ENCODE measurements around the gene B4GAT1. TPM values are rescaled to one million over a fixed set of nuclear protein-coding genes. Genes with fewer than 3 reads are reported as not detected.

B4GAT1 gene
- total and polyA plus RNA-seq, 2 of the 13 experiments (the other 11 are each of a cell fraction or from before 2014, with no cell fraction given): 40.4 to 109 TPM

DNA sequence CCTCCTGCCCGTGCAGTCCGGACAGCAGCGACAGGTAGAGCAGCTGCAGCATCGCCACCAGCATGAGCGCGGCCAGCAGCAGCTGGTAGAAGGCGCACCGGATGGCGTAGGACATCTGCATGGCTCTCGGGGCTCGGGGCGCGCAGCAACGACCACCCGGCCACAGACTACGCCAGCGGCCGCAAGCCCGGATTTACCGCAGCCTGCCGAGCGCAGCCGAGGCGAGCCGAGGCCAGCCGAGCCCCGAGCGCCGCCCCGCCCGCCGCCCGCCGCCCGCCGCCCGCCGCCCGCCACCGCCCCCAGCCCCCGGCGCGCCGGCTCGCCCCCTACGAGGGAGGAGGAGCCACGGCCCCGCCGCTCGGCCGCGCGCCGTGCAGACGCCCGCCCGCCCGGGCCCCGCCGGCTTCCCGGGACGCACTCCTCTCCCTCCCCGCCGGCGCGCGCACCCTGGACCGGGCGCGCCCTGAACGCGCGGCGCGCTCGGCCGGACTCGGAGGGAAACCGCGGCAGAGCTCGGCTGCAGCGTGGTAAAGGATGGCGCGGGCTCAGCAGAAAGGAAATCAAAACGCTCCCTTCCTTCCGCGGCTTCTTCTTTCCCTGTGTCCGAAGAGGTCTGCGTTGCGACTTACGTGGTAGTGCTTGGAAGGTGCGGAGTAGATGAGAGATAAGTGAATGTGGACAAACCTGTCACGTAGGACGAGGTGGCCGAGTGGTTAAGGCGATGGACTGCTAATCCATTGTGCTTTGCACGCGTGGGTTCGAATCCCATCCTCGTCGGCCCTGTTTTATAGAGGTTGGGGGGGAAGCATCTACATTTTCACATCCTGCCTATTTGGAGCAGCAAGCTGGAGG lies at the start of gene B4GAT1 (continued):
- TF ChIP-seq, protein P1, sequence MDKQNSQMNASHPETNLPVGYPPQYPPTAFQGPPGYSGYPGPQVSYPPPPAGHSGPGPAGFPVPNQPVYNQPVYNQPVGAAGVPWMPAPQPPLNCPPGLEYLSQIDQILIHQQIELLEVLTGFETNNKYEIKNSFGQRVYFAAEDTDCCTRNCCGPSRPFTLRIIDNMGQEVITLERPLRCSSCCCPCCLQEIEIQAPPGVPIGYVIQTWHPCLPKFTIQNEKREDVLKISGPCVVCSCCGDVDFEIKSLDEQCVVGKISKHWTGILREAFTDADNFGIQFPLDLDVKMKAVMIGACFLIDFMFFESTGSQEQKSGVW (CRISPR knock-in tag; IDR thresholded peaks at IDR 0.05; ENCODE audit: borderline replicate concordance): no peak
- peak; percentile 80 for TF ChIP-seq PAF1 (CRISPR knock-in tag; IDR thresholded peaks at IDR 0.05)
- no peak for TF ChIP-seq EZH2 (conservative IDR thresholded peaks at IDR 0.05; ENCODE audit: low read depth, low read length)
- TF ChIP-seq, protein P2, sequence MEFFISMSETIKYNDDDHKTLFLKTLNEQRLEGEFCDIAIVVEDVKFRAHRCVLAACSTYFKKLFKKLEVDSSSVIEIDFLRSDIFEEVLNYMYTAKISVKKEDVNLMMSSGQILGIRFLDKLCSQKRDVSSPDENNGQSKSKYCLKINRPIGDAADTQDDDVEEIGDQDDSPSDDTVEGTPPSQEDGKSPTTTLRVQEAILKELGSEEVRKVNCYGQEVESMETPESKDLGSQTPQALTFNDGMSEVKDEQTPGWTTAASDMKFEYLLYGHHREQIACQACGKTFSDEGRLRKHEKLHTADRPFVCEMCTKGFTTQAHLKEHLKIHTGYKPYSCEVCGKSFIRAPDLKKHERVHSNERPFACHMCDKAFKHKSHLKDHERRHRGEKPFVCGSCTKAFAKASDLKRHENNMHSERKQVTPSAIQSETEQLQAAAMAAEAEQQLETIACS (CRISPR knock-in tag; IDR thresholded peaks at IDR 0.05): peak; percentile 90
- TF ChIP-seq ATF7-NPFF (CRISPR knock-in tag; IDR thresholded peaks at IDR 0.05; ENCODE audit: low read depth): peak; percentile 71
- TF ChIP-seq, protein P3, sequence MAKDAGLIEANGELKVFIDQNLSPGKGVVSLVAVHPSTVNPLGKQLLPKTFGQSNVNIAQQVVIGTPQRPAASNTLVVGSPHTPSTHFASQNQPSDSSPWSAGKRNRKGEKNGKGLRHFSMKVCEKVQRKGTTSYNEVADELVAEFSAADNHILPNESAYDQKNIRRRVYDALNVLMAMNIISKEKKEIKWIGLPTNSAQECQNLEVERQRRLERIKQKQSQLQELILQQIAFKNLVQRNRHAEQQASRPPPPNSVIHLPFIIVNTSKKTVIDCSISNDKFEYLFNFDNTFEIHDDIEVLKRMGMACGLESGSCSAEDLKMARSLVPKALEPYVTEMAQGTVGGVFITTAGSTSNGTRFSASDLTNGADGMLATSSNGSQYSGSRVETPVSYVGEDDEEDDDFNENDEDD (CRISPR knock-in tag; IDR thresholded peaks at IDR 0.05; ENCODE audit: borderline replicate concordance): no peak
- TF ChIP-seq, protein P4, sequence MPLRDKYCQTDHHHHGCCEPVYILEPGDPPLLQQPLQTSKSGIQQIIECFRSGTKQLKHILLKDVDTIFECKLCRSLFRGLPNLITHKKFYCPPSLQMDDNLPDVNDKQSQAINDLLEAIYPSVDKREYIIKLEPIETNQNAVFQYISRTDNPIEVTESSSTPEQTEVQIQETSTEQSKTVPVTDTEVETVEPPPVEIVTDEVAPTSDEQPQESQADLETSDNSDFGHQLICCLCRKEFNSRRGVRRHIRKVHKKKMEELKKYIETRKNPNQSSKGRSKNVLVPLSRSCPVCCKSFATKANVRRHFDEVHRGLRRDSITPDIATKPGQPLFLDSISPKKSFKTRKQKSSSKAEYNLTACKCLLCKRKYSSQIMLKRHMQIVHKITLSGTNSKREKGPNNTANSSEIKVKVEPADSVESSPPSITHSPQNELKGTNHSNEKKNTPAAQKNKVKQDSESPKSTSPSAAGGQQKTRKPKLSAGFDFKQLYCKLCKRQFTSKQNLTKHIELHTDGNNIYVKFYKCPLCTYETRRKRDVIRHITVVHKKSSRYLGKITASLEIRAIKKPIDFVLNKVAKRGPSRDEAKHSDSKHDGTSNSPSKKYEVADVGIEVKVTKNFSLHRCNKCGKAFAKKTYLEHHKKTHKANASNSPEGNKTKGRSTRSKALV (CRISPR knock-in tag; IDR thresholded peaks at IDR 0.05): 0 out of 2 replicates have a peak, but pooled peaks have one; percentile 43
- TF ChIP-seq GATAD2A (CRISPR knock-in tag; IDR thresholded peaks at IDR 0.05): peak; percentile 81
- TF ChIP-seq, protein P5, sequence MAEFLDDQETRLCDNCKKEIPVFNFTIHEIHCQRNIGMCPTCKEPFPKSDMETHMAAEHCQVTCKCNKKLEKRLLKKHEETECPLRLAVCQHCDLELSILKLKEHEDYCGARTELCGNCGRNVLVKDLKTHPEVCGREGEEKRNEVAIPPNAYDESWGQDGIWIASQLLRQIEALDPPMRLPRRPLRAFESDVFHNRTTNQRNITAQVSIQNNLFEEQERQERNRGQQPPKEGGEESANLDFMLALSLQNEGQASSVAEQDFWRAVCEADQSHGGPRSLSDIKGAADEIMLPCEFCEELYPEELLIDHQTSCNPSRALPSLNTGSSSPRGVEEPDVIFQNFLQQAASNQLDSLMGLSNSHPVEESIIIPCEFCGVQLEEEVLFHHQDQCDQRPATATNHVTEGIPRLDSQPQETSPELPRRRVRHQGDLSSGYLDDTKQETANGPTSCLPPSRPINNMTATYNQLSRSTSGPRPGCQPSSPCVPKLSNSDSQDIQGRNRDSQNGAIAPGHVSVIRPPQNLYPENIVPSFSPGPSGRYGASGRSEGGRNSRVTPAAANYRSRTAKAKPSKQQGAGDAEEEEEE (CRISPR knock-in tag; IDR thresholded peaks at IDR 0.05; ENCODE audit: borderline replicate concordance): no peak
- no peak for TF ChIP-seq ZNF547 (CRISPR knock-in tag; IDR thresholded peaks at IDR 0.05)
- no peak for TF ChIP-seq MBD4 (IDR thresholded peaks at IDR 0.05; ENCODE audit: borderline replicate concordance, low read length)
- TF ChIP-seq ZNF446 (CRISPR knock-in tag; IDR thresholded peaks at IDR 0.05): no peak
- TF ChIP-seq ZNF83 (CRISPR knock-in tag; IDR thresholded peaks at IDR 0.05; ENCODE audit: borderline replicate concordance): no peak
- no peak; the same call in 1 of the 2 replicates for TF ChIP-seq HNF4A (CRISPR knock-in tag; IDR thresholded peaks at IDR 0.05)
- TF ChIP-seq ZNF235 (CRISPR knock-in tag; IDR thresholded peaks at IDR 0.05; ENCODE audit: borderline replicate concordance): peak; percentile 15; the same call in 1 of the 2 replicates
- TF ChIP-seq RXRA (CRISPR knock-in tag; IDR thresholded peaks at IDR 0.05): peak; percentile 8; the same call in 1 of the 2 replicates
- TF ChIP-seq AHR (CRISPR knock-in tag; IDR thresholded peaks at IDR 0.05): peak; percentile 31; the same call in 1 of the 2 replicates
- TF ChIP-seq NFKB2 (CRISPR knock-in tag; IDR thresholded peaks at IDR 0.05; ENCODE audit: borderline replicate concordance): no peak
- no peak for TF ChIP-seq SRF (IDR thresholded peaks at IDR 0.05; ENCODE audit: low read depth, low read length)
- no peak for TF ChIP-seq NCOA2 (CRISPR knock-in tag; IDR thresholded peaks at IDR 0.05)
- TF ChIP-seq ZNF20 (CRISPR knock-in tag; IDR thresholded peaks at IDR 0.05): no peak
- peak; percentile 32; the same call in 1 of the 2 replicates for TF ChIP-seq TOPORS (CRISPR knock-in tag; IDR thresholded peaks at IDR 0.05)
- no peak; the same call in 1 of the 2 replicates for TF ChIP-seq KMT2A (CRISPR knock-in tag; IDR thresholded peaks at IDR 0.05)
- TF ChIP-seq YEATS2 (CRISPR knock-in tag; IDR thresholded peaks at IDR 0.05; ENCODE audit: borderline replicate concordance): no peak
